Neural progenitor cell (in vitro differentiated cells): Measurements from ENCODE around the gene SLC6A13.

Source experiments
- CTCF ChIP-seq: fragments of 200-600 bp; sonication (generic); IDR thresholded peaks from 2 replicates; pipeline ENCODE4 v1.5.1; 2017; ENCODE audit warnings: antibody characterized with exemption, mild to moderate bottlenecking
- EZH2 ChIP-seq: fragments of 200-600 bp; sonication (generic); IDR thresholded peaks from 2 replicates; pipeline ENCODE4 v1.6.1; 2017; ENCODE audit warnings: antibody characterized with exemption, mild to moderate bottlenecking, moderate library complexity
- EZH2phosphoT487 ChIP-seq: fragments of 200-600 bp; sonication (generic); IDR thresholded peaks from 2 replicates; pipeline ENCODE4 v1.6.1; 2017; ENCODE audit warnings: antibody characterized with exemption

- TF ChIP-seq CTCF = no peak
- no peak for TF ChIP-seq EZH2phosphoT487
- TF ChIP-seq EZH2 = no peak
Measured at GRCh38 chr12:230925-231671, 31.5 kb downstream of the SLC6A13 start.
